HepG2 (cell line): Measurements from ENCODE around the gene PPRC1. TPM values are rescaled to one million over a fixed set of nuclear protein-coding genes. Genes with fewer than 3 reads are reported as not detected.
A peak's percentile ranks its signal among the peaks of the same experiment; 100 is the strongest.

Experiments used
- ATAC-seq: fragments of 200-7000 bp; cut with Tn5 transposase; 3 replicates; pipeline ENCODE4 v1.9.1; 2020; ENCODE audit warnings: mild to moderate bottlenecking, moderate library complexity
- BruUV-seq: library from RNA; stranded (reverse); fragments of 400-500 nt; replicated peaks from 2 replicates; lab custom pipeline; 2021; lab: Mats Ljungman, UMichigan
- CTCF ChIA-PET: fragments of 300-600 bp; formaldehyde crosslinking; extraction: SDS; loops from one replicate; lab custom pipeline; 2021; ENCODE audit warnings: low total read pairs, inconsistent platforms, low intra/inter-chr PET ratio; lab: Yijun Ruan, JAX
- POLR2A ChIA-PET: fragments of 350-600 bp; sonication (Branson Sonifier 250); formaldehyde crosslinking; loops from one replicate; lab custom pipeline; 2020; ENCODE audit warnings: antibody characterized with exemption, inconsistent platforms; lab: Yijun Ruan, JAX
- DNase-seq: peaks from one replicate; pipeline ENCODE4 v3.0.0-alpha.2; 2015; ENCODE audit warnings: low spot score
- FAIRE-seq: peaks from 3 replicates; lab custom pipeline; 2011; peaks lifted over from hg19 to GRCh38; lab: Jason Lieb, UNC
- H2AFZ ChIP-seq: one replicate; pipeline ENCODE4 v1.6.1; 2011; ENCODE audit warnings: low read length, inconsistent platforms
- H3K27ac ChIP-seq: fragments of 300-600 bp; 3 replicates; pipeline ENCODE4 v1.8.0; 2011; ENCODE audit warnings: mixed run types, mild to moderate bottlenecking, mixed read lengths, low read length, inconsistent platforms; ENCODE audit not compliant: insufficient read depth; ENCODE audit errors: extremely low read length
- H3K27me3 ChIP-seq, 2 experiments: fragments of 200-600 bp in 1 of 2; 2 replicates in 1 of 2; 3 replicates in 1 of 2; pipeline versions ENCODE4 v1.6.0 to v1.8.0; 2011; ENCODE audit warnings: low read length in 2 of 2, mild to moderate bottlenecking in 2 of 2, moderate library complexity in 2 of 2, inconsistent platforms in 1 of 2; ENCODE audit not compliant: insufficient read depth in 2 of 2, control insufficient read depth in 1 of 2
- H3K36me3 ChIP-seq, 2 experiments: fragments of 200-600 bp in 1 of 2; replicated peaks in 1 of 2; 2 replicates in 1 of 2; 3 replicates in 1 of 2; pipeline versions ENCODE4 v1.5.1 to v1.8.0; 2011; ENCODE audit warnings: low read length in 2 of 2, inconsistent platforms in 1 of 2; ENCODE audit not compliant: insufficient read depth in 2 of 2, control insufficient read depth in 1 of 2
- H3K4me1 ChIP-seq: 2 replicates; pipeline ENCODE4 v1.5.1; 2012; ENCODE audit warnings: low read length, inconsistent platforms; ENCODE audit not compliant: insufficient read depth
- H3K4me2 ChIP-seq: 2 replicates; pipeline ENCODE4 v1.6.0; 2011; ENCODE audit warnings: low read depth, low read length, inconsistent platforms
- H3K4me3 ChIP-seq, 3 experiments: fragments of 200-600 bp in 1 of 3; sonication (generic), shearing (Covaris generic) in 1 of 3; replicated peaks in 1 of 3; 2 replicates each; pipeline ENCODE4 v1.5.1; 2011 to 2016; ENCODE audit warnings: low read length in 3 of 3, inconsistent platforms in 2 of 3, low read depth in 2 of 3, mild to moderate bottlenecking in 2 of 3, control low read depth in 1 of 3, mixed read lengths in 1 of 3; ENCODE audit not compliant: insufficient read depth in 1 of 3
- H3K79me2 ChIP-seq: one replicate; pipeline ENCODE4 v1.6.1; 2011; ENCODE audit warnings: low read length, inconsistent platforms; ENCODE audit not compliant: insufficient read depth
- H3K9ac ChIP-seq: 2 replicates; pipeline ENCODE4 v1.6.0; 2011; ENCODE audit warnings: mild to moderate bottlenecking, low read depth, low read length, inconsistent platforms; ENCODE audit not compliant: insufficient read depth
- H3K9me3 ChIP-seq: 2 replicates; pipeline ENCODE4 v1.5.1; 2012; ENCODE audit warnings: mild to moderate bottlenecking, low read length
- H4K20me1 ChIP-seq: 2 replicates; pipeline ENCODE4 v1.6.0; 2011; ENCODE audit warnings: inconsistent platforms, mild to moderate bottlenecking, low read length, moderate library complexity; ENCODE audit not compliant: insufficient read depth
- AKAP8 ChIP-seq: sonication (generic); formaldehyde crosslinking; IDR thresholded peaks from 2 replicates; pipeline ENCODE4 v1.5.1; 2020; ENCODE audit warnings: mild to moderate bottlenecking, missing genetic modification reagents
- ATF4 ChIP-seq, 2 experiments: fragments of 450-650 bp in 1 of 2; sonication (generic) in 1 of 2; formaldehyde crosslinking; IDR thresholded peaks; 2 replicates each; pipeline versions ENCODE4 v1.5.0 to v1.8.0; 2020 to 2022; ENCODE audit warnings: mild to moderate bottlenecking in 1 of 2, missing genetic modification reagents in 1 of 2
- ATF7 ChIP-seq, 2 experiments: fragments of 450-650 bp in 1 of 2; sonication (generic) in 1 of 2; formaldehyde crosslinking in 1 of 2; IDR thresholded peaks; 2 replicates each; pipeline versions ENCODE4 v1.4.0 to v1.6.1; 2016 to 2020; ENCODE audit warnings: antibody characterized with exemption in 1 of 2, mild to moderate bottlenecking in 1 of 2, missing genetic modification reagents in 1 of 2
- CC2D1A ChIP-seq: sonication (generic); formaldehyde crosslinking; IDR thresholded peaks from 2 replicates; pipeline ENCODE4 v1.8.1; 2023; ENCODE audit warnings: mild to moderate bottlenecking, missing genetic modification reagents
- CEBPB ChIP-seq: IDR thresholded peaks from 2 replicates; pipeline ENCODE4 v1.6.1; 2011; ENCODE audit warnings: low read depth, low read length, improper control_type of control experiment, borderline replicate concordance
- CEBPG ChIP-seq: IDR thresholded peaks from 2 replicates; pipeline ENCODE4 v1.6.1; 2016
- FOXP1 ChIP-seq, 2 experiments: fragments of 450-650 bp in 1 of 2; IDR thresholded peaks; 2 replicates each; pipeline ENCODE4 v1.6.1; 2017 to 2018; ENCODE audit warnings: antibody characterized with exemption in 1 of 2
- FUBP1 ChIP-seq: sonication (generic); formaldehyde crosslinking; IDR thresholded peaks from 2 replicates; pipeline ENCODE4 v1.5.1; 2020; ENCODE audit warnings: missing genetic modification reagents, mild to moderate bottlenecking, borderline replicate concordance
- HNRNPH1 ChIP-seq: fragments of 200-400 bp; formaldehyde crosslinking; optimal IDR thresholded peaks from 2 replicates; pipeline ENCODE3; 2017; ENCODE audit warnings: mild to moderate bottlenecking, low read depth, low read length
- ZNF484 ChIP-seq: sonication (generic); formaldehyde crosslinking; IDR thresholded peaks from 2 replicates; pipeline ENCODE4 v1.5.1; 2020; ENCODE audit warnings: mild to moderate bottlenecking, low read depth, missing genetic modification reagents, borderline replicate concordance
- ZNF496 ChIP-seq: sonication (generic); formaldehyde crosslinking; IDR thresholded peaks from 2 replicates; pipeline ENCODE4 v1.8.1; 2023; ENCODE audit warnings: mild to moderate bottlenecking, moderate library complexity, missing genetic modification reagents; ENCODE audit not compliant: insufficient replicate concordance
- ZNF674 ChIP-seq: sonication (generic); formaldehyde crosslinking; IDR thresholded peaks from 2 replicates; pipeline ENCODE4 v1.5.0; 2020; ENCODE audit warnings: low read depth, mild to moderate bottlenecking, missing genetic modification reagents
- ZSCAN21 ChIP-seq: sonication (generic); formaldehyde crosslinking; IDR thresholded peaks from 2 replicates; pipeline ENCODE4 v1.8.0; 2022; ENCODE audit warnings: mild to moderate bottlenecking, missing genetic modification reagents, moderate library complexity, borderline replicate concordance
- ZSCAN30 ChIP-seq: sonication (generic); formaldehyde crosslinking; IDR thresholded peaks from 2 replicates; pipeline ENCODE4 v1.5.0; 2020; ENCODE audit warnings: mild to moderate bottlenecking, missing genetic modification reagents
- WGBS: methylation state at CpG from one replicate; pipeline ENCODE4 v1.1.6; 2017; ENCODE audit warnings: low lambda C conversion rate; 5-methylcytosine and 5-hydroxymethylcytosine counted together
- in situ Hi-C: cut with HindIII; loops from 2 replicates; pipeline ENCODE4 v1.10.0; 2017; ENCODE audit warnings: low pct_unique_long_range_greater_than_20kb; ENCODE audit not compliant: extremely low pct_ligation_motif_present
- intact Hi-C: fragments of 100-400 bp; cut with micrococcal nuclease; formaldehyde crosslinking; loops from one replicate; pipeline ENCODE4 v1.10.0; 2022; ENCODE audit not compliant: unreplicated experiment
- polyA plus RNA-seq, 8 experiments: library from polyadenylated mRNA; depleted of rRNA in 3 of 8; stranded (reverse) in 7 of 8; unstranded in 1 of 8; fragments of >200 nt; fragmentation: Illumina TruSeq in 4 of 8; extraction: Trizol in 4 of 8; gene quantifications; 2 replicates each; pipeline versions ENCODE4 v1.2.1 to v1.2.3, GENCODE V29; 2011 to 2016; ENCODE audit warnings: low read depth in 4 of 8, missing spikeins in 1 of 8, mixed read lengths in 1 of 8; ENCODE audit not compliant: insufficient read depth in 1 of 8
- total RNA-seq, 5 experiments: library from RNA; depleted of rRNA; stranded (reverse); fragments of >200 nt; fragmentation: Illumina TruSeq; extraction: Trizol; gene quantifications; 2 replicates each; pipeline ENCODE4 v1.2.3, GENCODE V29; 2016; ENCODE audit warnings: low read depth in 1 of 5
- TF ChIP-seq, protein P1 (sequence below): sonication (generic); formaldehyde crosslinking; IDR thresholded peaks from 2 replicates; pipeline ENCODE4 v1.9.0; 2022; ENCODE audit warnings: low read depth, missing genetic modification reagents
- TF ChIP-seq, protein P2 (sequence below): sonication (generic); formaldehyde crosslinking; IDR thresholded peaks from 2 replicates; pipeline ENCODE4 v1.4.0; 2020; ENCODE audit warnings: missing genetic modification reagents, low read depth, mild to moderate bottlenecking, borderline replicate concordance

The PPRC1 gene
- total and polyA plus RNA-seq, 2 of the 13 experiments (the other 11 are each of a cell fraction or from before 2014, with no cell fraction given): 18.7 to 24.2 TPM

DNA sequence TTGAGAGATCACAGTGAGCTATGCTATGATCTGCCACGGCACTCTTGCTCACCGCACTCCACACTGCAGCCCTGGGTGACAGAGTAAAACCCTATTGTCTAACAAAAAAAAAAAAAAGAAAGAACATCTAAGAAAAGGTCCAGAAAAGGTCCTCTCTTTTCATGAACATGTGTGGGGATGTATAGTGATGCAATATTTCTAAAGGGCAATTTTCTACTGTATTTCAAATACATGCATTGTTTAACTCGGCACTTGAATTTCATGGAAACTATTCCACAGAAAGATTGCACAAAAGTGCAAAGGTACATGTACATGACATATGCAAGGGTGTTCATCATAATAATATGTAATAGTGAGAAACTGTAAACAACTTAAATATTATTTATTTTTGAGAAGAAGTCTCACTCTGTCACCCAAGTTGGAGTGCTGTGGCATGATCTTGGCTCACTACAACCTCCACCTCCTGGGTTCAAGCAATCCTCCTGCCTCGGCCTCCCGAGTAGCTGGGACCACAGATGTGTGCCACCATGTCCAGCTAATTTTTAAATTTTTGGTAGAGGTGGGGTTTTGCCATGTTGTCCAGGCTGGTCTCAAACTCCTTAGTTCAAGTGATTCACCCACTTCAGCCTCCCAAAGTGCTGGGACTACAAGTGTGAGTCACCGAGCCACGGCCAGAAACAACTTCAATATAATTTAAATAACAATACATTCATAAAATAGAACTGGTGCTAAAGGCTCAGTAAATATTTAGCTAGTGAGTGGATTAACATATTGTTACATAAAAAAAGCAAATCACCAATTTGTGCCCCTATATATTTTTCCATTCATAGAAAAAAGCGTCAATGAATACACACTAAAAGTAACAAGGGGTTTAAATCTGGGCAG is 1.3 kb upstream of the PPRC1 start:
- DNase-seq (peak; percentile 37), ATAC-seq (no peak), FAIRE-seq (no peak)
- Histone ChIP-seq H3K4me3 (peak overlapping the region in 2 of 3 experiments; percentile 92 to 96; a peak in 4 of 6 replicates), H4K20me1 (peaks cover 28% of the 10 kb centered on the region), H2AFZ (peak overlapping the region; percentile 100), H3K27ac (no peak overlapping the region), H3K36me3 (peaks cover 0 to 6% of the 10 kb centered on the region in 2 experiments; a peak in 1 of 5 replicates), H3K27me3 (peaks cover 0 to 4% of the 10 kb centered on the region in 2 experiments; a peak in 1 of 5 replicates), H3K4me2 (peak overlapping the region; percentile 91), H3K4me1 (peaks cover 41% of the 10 kb centered on the region), H3K79me2 (peaks cover 36% of the 10 kb centered on the region), H3K9me3 (no peaks in the 10 kb centered on the region), H3K9ac (peak overlapping the region; percentile 93)
- ChIA-PET POLR2A (interaction anchor here (0.7 to 1.9 kb wide), 3 partner anchors 17 to 76 kb away, joined by 3 to 11 read pairs (median 3); partner anchors contain the start of gene NOLC1), CTCF (interaction anchor here (0.9 kb wide), 1 partner anchor 11 kb away, joined by 3 read pairs; no protein-coding TSS in a partner anchor)
- intact Hi-C loops: loop anchor here (1.0 kb wide), 1 partner anchor 21 kb away; the partner anchor contains the start of gene NOLC1
- no TSS peak for BruUV-seq
- in situ Hi-C loops: no loop called here
- 16% methylated on average over 8 of the region's 8 CpGs for WGBS
- TF ChIP-seq CEBPG (CRISPR knock-in tag) (peak; percentile 49), ATF4 (CRISPR knock-in tag; IDR thresholded peaks at IDR 0.05) (peak in 1 of 2 experiments; percentile 64; a peak in 2 of 4 replicates), HNRNPH1 (no peak), CEBPB (peak; percentile 77), AKAP8 (CRISPR knock-in tag) (no peak), ZSCAN21 (CRISPR knock-in tag) (no peak), ZNF674 (CRISPR knock-in tag) (no peak), ATF7 (IDR thresholded peaks at IDR 0.05) (peak; percentile 24; the same call in 1 of the 2 replicates), ATF7 (CRISPR knock-in tag; IDR thresholded peaks at IDR 0.05) (no peak), ZSCAN30 (CRISPR knock-in tag) (no peak), ZNF484 (no peak), CC2D1A (CRISPR knock-in tag) (no peak), FOXP1 (IDR thresholded peaks at IDR 0.05) (no peak), FOXP1 (CRISPR knock-in tag; IDR thresholded peaks at IDR 0.05) (0 out of 2 replicates have a peak, but pooled peaks have one; percentile 4), FUBP1 (CRISPR knock-in tag) (no peak), ZNF496 (CRISPR knock-in tag) (no peak)
- TF ChIP-seq, protein P1, sequence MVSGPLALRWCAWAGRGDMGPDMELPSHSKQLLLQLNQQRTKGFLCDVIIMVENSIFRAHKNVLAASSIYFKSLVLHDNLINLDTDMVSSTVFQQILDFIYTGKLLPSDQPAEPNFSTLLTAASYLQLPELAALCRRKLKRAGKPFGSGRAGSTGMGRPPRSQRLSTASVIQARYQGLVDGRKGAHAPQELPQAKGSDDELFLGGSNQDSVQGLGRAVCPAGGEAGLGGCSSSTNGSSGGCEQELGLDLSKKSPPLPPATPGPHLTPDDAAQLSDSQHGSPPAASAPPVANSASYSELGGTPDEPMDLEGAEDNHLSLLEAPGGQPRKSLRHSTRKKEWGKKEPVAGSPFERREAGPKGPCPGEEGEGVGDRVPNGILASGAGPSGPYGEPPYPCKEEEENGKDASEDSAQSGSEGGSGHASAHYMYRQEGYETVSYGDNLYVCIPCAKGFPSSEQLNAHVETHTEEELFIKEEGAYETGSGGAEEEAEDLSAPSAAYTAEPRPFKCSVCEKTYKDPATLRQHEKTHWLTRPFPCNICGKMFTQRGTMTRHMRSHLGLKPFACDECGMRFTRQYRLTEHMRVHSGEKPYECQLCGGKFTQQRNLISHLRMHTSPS (CRISPR knock-in tag): no peak
- TF ChIP-seq, protein P2, sequence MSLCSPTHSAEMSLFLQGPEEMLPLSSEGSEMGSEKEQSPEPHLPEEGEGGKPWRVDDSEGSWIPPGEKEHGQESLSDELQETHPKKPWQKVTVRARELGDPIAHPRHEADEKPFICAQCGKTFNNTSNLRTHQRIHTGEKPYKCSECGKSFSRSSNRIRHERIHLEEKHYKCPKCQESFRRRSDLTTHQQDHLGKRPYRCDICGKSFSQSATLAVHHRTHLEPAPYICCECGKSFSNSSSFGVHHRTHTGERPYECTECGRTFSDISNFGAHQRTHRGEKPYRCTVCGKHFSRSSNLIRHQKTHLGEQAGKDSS: no peak
